Fibroblast of pulmonary artery (primary cell): ENCODE data around the gene HS2ST1.

Experiments
- DNase-seq: peaks from one replicate; pipeline ENCODE4 v3.0.0-alpha.2; 2010; ENCODE audit warnings: low read depth
- H3K4me3 ChIP-seq: replicated peaks from 2 replicates; pipeline ENCODE4 v1.5.1; 2011; ENCODE audit warnings: low read depth, mild to moderate bottlenecking, control low read depth, low read length, moderate library complexity
- CTCF ChIP-seq: IDR thresholded peaks from 2 replicates; pipeline ENCODE4 v1.5.1; 2011; ENCODE audit warnings: mild to moderate bottlenecking, control low read depth, low read length, inconsistent platforms; ENCODE audit errors: missing control alignments

The HS2ST1 gene

DNA sequence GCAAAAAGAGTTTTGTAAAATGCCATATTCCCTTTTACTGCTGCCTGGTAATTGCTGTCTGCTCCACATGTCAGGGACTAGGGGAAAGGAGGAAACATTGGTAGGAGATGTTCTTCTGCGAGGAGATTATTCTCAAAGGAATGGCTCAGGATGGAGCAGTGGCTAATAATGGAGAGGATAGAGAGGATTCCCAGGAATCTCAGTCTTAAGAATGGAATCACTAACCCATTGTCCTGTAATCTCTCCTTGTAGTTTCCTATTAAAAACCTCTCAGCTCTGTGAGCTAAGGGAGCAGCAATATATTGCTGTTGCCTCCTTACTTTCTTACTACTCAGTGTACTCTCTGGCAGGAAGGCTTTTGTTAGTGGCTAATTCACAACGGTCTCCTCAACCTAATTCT lies 175.4 kb downstream of the HS2ST1 start:
- no peak for TF ChIP-seq CTCF
- no peak for DNase-seq
- no peak overlapping the region for H3K4me3 ChIP-seq

DNA sequence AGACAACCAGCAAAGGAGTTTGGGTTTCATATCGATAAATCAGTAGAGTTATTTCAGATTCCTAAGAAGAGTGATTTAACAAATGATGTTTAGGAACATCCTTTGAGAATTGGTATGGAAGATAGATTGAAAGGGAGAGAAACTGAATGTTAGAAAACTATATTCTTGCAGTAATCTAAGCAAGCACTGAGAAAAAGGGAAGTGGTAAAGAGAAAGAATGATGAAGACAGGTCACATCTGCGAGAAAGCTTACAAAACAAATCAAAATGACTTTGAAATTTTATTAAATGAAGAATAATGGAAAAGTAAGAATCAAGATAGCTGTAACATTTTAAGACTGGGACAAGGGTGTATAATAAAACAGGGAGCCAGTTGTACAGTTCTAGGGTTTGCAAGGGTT lies 177.0 kb downstream of the HS2ST1 start:
- TF ChIP-seq CTCF: no peak
- no peak overlapping the region for H3K4me3 ChIP-seq
- DNase-seq: no peak

DNA sequence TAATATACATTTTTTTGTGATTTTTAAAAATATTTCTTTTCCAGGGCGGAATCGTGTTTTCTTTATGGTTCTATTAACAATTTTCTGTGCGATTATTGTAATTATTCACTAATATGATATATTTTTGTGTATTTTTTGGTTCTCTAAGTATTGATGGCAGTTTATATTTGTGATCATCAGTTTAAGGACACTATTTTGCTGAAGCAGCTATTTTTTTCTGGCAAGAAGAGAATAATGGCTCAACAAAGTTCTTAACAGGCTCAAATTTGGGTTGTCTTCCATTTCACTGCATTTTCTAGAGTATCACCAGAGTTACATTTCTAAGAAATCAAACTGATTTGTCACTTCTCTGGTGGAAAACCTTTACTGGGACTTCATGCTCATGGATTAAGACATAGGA lies 178.4 kb downstream of the HS2ST1 start:
- H3K4me3 ChIP-seq: no peak overlapping the region
- no peak for TF ChIP-seq CTCF
- no peak for DNase-seq

DNA sequence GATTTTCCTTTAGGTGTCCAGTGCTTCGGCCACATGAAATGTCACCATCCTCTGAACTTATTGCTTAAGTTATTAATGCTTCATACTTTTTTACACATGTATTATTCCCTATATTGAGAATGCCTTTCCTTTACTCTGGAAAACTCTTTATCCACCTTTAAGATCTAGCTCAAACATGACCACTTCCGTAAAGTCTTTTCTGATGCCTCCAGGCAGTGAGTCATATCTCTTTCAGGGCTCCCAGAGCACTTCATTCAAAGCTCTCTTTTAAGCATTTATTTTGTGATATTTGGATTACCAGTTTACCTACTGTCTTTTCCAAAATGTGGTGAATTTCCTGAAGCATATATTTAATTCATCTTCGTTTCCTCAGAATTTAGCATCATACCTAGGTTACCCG lies 178.9 kb downstream of the HS2ST1 start:
- no peak for DNase-seq
- H3K4me3 ChIP-seq: no peak overlapping the region
- TF ChIP-seq CTCF: no peak

GRCh38 chr1:87094238-87094637 lies 179.8 kb downstream of the HS2ST1 start:
- DNase-seq: no peak
- no peak overlapping the region for H3K4me3 ChIP-seq
- no peak for TF ChIP-seq CTCF

DNA sequence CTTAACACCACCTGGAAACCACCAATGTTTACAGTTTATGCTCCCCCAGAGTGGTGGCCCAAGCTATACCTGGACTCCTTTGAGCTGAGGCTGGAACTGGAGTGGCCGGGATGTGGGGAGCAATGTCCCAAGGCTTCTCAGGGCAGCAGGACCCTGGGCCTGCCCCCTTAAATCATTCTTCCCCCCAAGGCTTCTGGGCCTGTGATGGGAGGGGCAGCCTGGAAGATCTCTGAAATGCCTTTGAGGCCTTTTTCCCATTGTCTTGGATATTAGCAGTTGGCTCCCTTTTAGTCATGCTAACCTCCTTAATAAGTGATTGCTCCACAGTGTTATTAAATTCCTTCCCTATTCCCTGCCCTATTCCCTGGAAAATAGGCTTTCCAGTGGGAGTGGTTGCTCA lies 185.8 kb downstream of the HS2ST1 start:
- TF ChIP-seq CTCF: no peak

DNA sequence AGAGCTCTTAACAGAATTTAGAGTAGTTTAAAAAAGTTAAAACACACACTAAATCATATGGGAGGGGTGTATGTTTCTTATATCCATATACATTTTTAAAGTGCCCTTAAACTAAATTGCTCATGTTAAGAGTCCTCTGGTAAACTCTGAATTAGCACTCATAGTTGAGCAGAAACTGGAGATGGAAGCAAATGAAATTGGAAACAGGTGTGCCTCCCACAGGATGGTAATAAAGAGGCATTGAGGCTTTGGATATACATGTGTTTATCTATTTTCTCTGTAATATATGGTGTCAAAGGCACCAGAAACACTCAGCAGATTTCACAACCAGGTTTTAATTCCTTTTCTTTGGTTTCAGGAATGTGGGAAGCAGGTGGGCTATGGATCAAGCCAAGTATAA lies 188.6 kb downstream of the HS2ST1 start:
- no peak for DNase-seq
- H3K4me3 ChIP-seq: no peak overlapping the region
- TF ChIP-seq CTCF: no peak

More for the DNA sequence above, 185.8 kb downstream of the HS2ST1 start:
- no peak for DNase-seq
- H3K4me3 ChIP-seq: no peak overlapping the region
